ENCODE data around the gene KNDC1.

KNDC1 gene

GRCh38 chr10:133235932-133236331 lies 75.9 kb downstream of the KNDC1 start:
- DNase-seq (ENCODE audit: extremely low spot score): no peak
- no peak for TF ChIP-seq LEF1 (IDR thresholded peaks at IDR 0.05; ENCODE audit: borderline replicate concordance)
- no peak for TF ChIP-seq FOXK2 (IDR thresholded peaks at IDR 0.05)
- no peak for TF ChIP-seq NFRKB (IDR thresholded peaks at IDR 0.05)
- TF ChIP-seq HDGF (IDR thresholded peaks at IDR 0.05; ENCODE audit: borderline replicate concordance): no peak
- no peak for TF ChIP-seq TARDBP (IDR thresholded peaks at IDR 0.05)
- TF ChIP-seq BHLHE40 (IDR thresholded peaks at IDR 0.05; ENCODE audit: borderline replicate concordance): no peak
- no peak for TF ChIP-seq ZNF384 (IDR thresholded peaks at IDR 0.05)
- no peak for TF ChIP-seq SUZ12 (IDR thresholded peaks at IDR 0.05)
- TF ChIP-seq ARNT (IDR thresholded peaks at IDR 0.05): no peak
- TF ChIP-seq PKNOX1 (IDR thresholded peaks at IDR 0.05): no peak
- CTCF ChIA-PET: no interaction called here
- POLR2A ChIA-PET: no interaction called here

- ChIA-PET POLR2A (no interaction called here), CTCF (no interaction called here)
- TF ChIP-seq SUZ12 (IDR thresholded peaks at IDR 0.05) (no peak), CTBP1 (IDR thresholded peaks at IDR 0.05; ENCODE audit: borderline replicate concordance) (no peak), BHLHE40 (IDR thresholded peaks at IDR 0.05; ENCODE audit: borderline replicate concordance) (no peak), ZNF384 (IDR thresholded peaks at IDR 0.05) (no peak), LEF1 (IDR thresholded peaks at IDR 0.05; ENCODE audit: borderline replicate concordance) (no peak), ARNT (IDR thresholded peaks at IDR 0.05) (no peak), FOXM1 (IDR thresholded peaks at IDR 0.05; ENCODE audit: borderline replicate concordance) (no peak), ELF4 (IDR thresholded peaks at IDR 0.05) (no peak), FOXK2 (IDR thresholded peaks at IDR 0.05) (no peak), TARDBP (IDR thresholded peaks at IDR 0.05) (no peak)
- no peak for DNase-seq (ENCODE audit: extremely low spot score)
Observed at GRCh38 chr10:133236401-133237240, 76.6 kb downstream of the KNDC1 start.

- CTCF ChIA-PET: no interaction called here
- TF ChIP-seq ELF4 (IDR thresholded peaks at IDR 0.05) (no peak), FOXA1 (IDR thresholded peaks at IDR 0.05) (no peak), NFRKB (IDR thresholded peaks at IDR 0.05) (no peak), FOXK2 (IDR thresholded peaks at IDR 0.05) (no peak), SUZ12 (IDR thresholded peaks at IDR 0.05) (no peak), SP1 (IDR thresholded peaks at IDR 0.05) (no peak), PKNOX1 (IDR thresholded peaks at IDR 0.05) (no peak), HDGF (IDR thresholded peaks at IDR 0.05; ENCODE audit: borderline replicate concordance) (no peak), CTBP1 (IDR thresholded peaks at IDR 0.05; ENCODE audit: borderline replicate concordance) (no peak), LEF1 (IDR thresholded peaks at IDR 0.05; ENCODE audit: borderline replicate concordance) (no peak), L3MBTL2 (conservative IDR thresholded peaks at IDR 0.05) (no peak), BHLHE40 (IDR thresholded peaks at IDR 0.05; ENCODE audit: borderline replicate concordance) (no peak), TARDBP (IDR thresholded peaks at IDR 0.05) (no peak), ARNT (IDR thresholded peaks at IDR 0.05) (no peak), ZNF384 (IDR thresholded peaks at IDR 0.05) (no peak), FOXM1 (IDR thresholded peaks at IDR 0.05; ENCODE audit: borderline replicate concordance) (no peak)
- no peak for DNase-seq (ENCODE audit: extremely low spot score)
- POLR2A ChIA-PET: no interaction called here
Observed at GRCh38 chr10:133237241-133237587, 77.2 kb downstream of the KNDC1 start.

GRCh38 chr10:133237588-133238465 lies 77.8 kb downstream of the KNDC1 start, which contains the start of gene VENTX:
VENTX (plus strand) TSS chr10:133237855; CDS start chr10:133237915, 60 bp downstream.
- no peak for DNase-seq (ENCODE audit: extremely low spot score)
- no peak for TF ChIP-seq BHLHE40 (IDR thresholded peaks at IDR 0.05; ENCODE audit: borderline replicate concordance)
- no peak for TF ChIP-seq PKNOX1 (IDR thresholded peaks at IDR 0.05)
- TF ChIP-seq LEF1 (IDR thresholded peaks at IDR 0.05; ENCODE audit: borderline replicate concordance): no peak
- no peak for TF ChIP-seq NFRKB (IDR thresholded peaks at IDR 0.05)
- TF ChIP-seq ZNF384 (IDR thresholded peaks at IDR 0.05): no peak
- no peak for TF ChIP-seq FOXA1 (IDR thresholded peaks at IDR 0.05)
- TF ChIP-seq SUZ12 (IDR thresholded peaks at IDR 0.05): no peak
- no peak for TF ChIP-seq TARDBP (IDR thresholded peaks at IDR 0.05)
- TF ChIP-seq L3MBTL2 (conservative IDR thresholded peaks at IDR 0.05): no peak
- no peak for TF ChIP-seq SP1 (IDR thresholded peaks at IDR 0.05)
- TF ChIP-seq HDGF (IDR thresholded peaks at IDR 0.05; ENCODE audit: borderline replicate concordance): no peak
- TF ChIP-seq ARNT (IDR thresholded peaks at IDR 0.05): no peak
- no peak for TF ChIP-seq FOXM1 (IDR thresholded peaks at IDR 0.05; ENCODE audit: borderline replicate concordance)
- TF ChIP-seq FOXK2 (IDR thresholded peaks at IDR 0.05): no peak
- no peak for TF ChIP-seq ELF4 (IDR thresholded peaks at IDR 0.05)
- TF ChIP-seq CTBP1 (IDR thresholded peaks at IDR 0.05; ENCODE audit: borderline replicate concordance): no peak
- CTCF ChIA-PET: no interaction called here
- POLR2A ChIA-PET: no interaction called here

GRCh38 chr10:133238466-133238804 lies 78.4 kb downstream of the KNDC1 start:
- CTCF ChIA-PET: no interaction called here
- TF ChIP-seq SP1 (IDR thresholded peaks at IDR 0.05) (no peak), SUZ12 (IDR thresholded peaks at IDR 0.05) (no peak), TARDBP (IDR thresholded peaks at IDR 0.05) (no peak), NFRKB (IDR thresholded peaks at IDR 0.05) (no peak), FOXM1 (IDR thresholded peaks at IDR 0.05; ENCODE audit: borderline replicate concordance) (no peak), ZNF384 (IDR thresholded peaks at IDR 0.05) (no peak), PKNOX1 (IDR thresholded peaks at IDR 0.05) (no peak), ELF4 (IDR thresholded peaks at IDR 0.05) (no peak)
- POLR2A ChIA-PET: no interaction called here
- DNase-seq (ENCODE audit: extremely low spot score): no peak

All from HEK293T (cell line).